DMS79 (cell line): Measurements from ENCODE around the gene RPL26.
"Not testable (repeated sequence)": the region's sequence is repeated elsewhere in the genome, so short reads cannot be mapped to it uniquely, and the experiment has no call there.

ENCODE experiments used
- DNase-seq: peaks from one replicate; lab custom pipeline; 2025; lab: John Stamatoyannopoulos, UW

The RPL26 gene

DNA sequence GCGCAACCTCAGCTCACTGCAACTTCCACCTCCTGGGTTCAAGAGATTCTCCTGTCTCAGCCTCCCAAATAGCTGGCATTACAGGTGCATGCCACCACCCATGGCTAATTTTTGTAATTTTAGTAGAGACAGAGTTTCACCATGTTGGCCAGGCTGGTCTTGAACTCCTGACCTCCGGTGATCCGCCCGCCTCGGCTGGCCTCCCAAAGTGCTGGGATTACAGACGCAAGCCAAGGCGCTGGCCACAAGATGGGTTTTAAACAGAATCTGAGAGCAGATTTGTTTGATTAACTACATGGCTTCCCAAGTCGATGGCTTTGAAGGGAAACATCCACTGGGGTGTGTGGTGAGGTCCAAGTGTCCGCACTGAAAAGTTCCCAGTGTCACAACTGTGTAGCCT lies 11.5 kb upstream of the RPL26 start:
- DNase-seq: not testable (repeated sequence)

DNA sequence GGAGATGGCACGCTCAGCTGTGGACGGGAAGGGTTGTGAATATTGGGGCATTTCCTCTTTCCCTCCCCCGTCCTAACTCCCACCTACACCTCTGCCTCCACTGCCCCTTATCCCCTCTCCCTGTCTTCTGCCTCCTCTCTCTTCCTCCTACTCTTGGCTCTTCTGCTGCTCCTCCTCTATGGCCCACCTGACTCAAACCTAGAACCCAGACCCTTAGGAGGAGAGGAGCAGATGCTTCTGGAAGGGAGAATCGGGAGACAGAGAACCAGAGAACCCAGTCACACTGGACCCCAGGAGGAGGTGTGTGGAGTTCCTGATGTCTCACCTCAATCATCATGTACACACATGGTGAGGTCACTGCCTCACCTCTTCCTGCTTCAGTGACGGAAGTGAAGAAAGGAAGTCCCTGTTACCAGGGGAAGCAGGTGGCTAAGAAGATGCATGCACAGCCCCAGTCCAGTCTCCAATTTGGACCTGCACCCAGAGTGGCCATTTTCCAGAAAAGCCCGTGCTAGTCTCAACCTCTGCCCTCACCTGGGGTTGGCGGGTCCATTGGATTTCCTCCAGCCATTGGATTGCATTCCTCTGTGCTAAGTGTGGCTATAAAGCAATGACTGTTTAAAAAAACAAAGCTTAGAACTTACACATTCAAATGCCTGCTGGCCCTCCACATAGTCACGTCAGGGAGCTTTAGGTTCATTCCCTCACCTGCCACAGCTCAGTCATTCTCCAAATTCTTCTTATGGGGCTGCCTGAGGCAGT lies 10.7 kb upstream of the RPL26 start:
- no peak for DNase-seq

DNA sequence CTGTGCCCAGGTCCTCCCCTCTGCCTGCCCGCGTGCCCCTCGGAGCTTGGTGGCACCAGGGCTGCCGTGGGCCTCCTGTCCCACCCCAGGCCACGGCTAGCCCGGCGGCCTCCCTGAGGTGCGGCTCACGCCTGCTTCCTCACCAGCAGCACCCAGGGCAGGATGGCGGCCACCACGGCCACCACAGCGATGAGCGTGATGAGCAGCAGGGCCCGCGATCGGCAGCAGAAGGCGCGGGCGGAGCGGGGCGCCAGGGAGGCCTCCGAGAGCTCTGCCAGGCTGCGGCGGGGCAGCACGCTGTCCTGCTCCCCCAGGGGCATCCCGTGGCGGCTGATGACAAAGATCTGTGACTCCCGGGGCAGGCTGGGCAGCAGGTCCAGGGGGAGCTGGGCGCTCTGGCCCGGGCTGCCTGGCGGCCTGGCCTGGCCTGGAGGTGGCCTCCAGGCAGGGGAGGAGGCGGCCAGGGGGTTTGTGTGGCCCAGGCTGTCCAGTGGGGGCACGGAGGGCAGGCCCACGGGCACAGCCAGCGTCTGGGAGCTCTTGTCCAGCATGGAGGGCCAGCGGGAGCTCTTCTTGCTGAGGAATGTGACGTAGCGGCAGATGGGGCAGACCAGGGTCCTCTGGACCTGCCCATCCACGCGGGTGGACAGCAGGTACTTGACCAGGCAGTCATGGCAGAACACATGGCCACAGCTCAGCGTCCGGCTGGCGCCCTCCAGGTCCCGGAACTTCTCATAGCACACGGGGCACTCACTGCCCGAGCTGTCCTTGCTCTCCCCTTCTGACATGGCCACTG lies 9.9 kb upstream of the RPL26 start:
- DNase-seq: no peak

DNA sequence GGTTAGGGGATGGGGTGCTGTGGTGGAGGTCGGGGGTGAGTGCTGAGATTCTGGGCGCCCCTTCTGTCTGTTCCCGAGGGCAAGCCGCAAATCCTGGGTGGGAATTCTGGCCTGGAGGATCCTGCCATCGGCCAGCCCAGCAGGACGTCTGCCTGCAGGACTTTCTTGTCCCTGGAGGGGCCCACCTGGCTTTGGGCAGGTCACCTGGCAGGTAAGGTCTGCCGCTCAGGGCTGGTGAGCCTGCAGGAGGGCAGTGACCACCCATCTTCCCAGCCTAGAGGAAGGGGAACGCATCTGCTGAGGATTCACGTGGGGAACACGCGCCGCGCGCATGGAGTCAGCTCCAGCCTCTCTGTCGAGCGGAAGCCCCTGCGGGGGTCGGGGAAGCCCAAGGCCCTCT lies 9.3 kb upstream of the RPL26 start:
- no peak for DNase-seq

DNA sequence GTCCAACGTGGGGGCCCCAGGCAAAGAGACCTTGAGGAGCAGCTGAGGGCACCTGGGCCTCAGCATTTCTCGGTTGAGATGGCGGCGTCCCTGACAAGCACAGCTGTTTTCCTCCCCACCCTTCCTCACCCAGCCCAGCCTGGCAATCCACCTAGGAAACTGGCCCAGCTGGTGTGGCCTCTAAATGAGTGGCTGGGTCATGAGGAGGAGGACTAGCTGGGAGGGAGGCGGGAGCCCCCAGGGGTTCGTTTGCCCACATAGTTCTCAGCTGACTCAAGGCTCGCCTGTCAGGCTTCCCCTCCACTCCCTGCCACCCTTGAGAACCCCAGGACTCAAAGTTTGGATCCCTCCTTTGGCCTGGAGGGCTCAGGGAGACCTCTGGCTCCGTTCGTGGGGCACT lies 8.7 kb upstream of the RPL26 start:
- no peak for DNase-seq

DNA sequence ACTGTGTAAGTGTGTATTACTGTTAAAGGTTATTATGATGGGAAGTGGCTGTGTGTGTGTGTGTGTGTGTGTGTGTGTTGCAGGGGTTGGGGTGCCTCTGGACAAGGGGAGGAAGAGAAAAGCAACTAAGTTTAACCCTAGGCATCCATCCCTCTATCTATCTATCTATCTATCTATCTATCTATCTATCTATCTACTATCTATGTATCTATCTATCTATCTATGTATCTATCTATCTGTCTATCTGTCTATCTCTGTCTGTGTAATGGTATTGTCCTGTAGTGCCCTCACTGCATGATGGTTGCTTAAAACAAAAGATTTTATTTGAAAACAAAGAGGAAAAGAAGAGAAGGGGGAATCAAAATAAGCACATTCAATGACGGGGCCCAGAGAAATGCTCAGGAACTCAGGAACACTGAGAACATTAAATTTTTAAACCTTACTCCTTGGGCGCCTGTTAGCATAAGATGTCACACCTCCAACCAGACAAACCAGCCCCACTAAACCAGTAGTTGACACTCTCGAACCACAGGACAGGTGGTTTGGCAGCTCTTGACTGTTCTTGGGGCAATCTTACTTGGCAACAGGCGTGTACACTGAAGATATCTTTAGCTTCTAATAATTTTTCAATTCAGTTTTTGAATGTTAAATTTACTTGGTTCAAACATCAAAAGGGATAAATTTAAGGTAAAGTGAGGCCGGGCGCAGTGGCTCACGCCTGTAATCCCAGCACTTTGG lies 5.1 kb upstream of the RPL26 start:
- DNase-seq: no peak

DNA sequence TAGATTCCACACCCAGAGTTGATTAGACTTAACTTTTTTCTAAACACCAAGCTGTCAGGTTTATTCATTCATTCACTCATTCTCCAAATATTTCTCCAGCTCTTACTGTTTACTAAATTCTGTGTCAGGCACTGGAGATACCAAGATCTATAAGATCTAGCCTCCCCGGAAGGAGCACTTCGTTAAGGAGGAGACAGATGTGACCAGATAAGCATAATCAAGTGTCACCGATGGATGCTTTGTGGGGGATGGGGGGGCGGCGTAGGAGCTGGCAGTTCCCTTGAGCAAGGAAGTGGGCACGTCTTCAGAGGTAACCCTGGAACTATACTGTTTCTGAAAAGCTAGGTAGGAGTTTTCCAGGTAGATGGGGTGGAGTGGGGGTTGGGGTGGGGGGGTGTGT lies 3.8 kb upstream of the RPL26 start:
- no peak for DNase-seq

DNA sequence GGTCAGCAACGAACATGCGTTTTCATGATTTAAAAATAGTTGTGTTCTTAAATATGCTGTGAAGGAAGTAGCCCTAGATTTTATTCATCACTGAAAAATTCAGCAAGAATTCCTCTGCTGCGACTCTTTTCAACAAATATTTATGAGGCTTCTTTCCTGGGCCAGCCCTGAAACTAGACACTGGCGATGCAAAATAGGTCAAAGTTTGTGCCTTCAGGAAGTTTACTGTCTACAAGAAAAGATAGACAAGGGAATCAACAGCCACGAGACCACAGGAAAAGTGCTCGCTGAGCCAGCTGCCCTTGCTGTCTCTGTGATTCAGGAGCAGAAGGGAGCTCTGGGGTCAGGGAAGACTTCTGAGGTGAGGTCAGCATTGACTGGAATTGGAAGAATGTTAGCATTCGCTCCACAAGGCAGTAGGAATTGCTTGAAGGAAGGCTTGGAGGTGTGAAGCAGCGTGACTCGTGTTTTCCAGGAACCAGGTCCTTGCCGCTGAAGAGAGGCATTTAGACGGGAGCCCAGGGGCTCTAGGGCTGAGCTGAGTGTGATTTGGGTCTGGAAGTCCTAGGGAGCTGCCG lies 1.9 kb upstream of the RPL26 start:
- no peak for DNase-seq

DNA sequence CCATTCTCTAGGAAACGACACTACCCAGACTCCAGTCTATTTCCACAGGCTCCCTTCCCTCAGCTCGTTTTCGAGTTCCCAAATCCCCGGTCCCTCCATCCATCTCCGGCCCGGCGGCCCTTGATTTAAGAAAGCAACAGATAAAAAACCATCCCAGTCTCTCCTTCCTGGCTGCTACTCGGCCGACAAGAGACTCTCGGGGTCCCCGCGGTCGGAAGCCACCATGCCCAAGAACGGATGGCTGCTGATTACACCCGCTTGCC lies 182 bp downstream of the RPL26 start:
- DNase-seq: no peak

DNA sequence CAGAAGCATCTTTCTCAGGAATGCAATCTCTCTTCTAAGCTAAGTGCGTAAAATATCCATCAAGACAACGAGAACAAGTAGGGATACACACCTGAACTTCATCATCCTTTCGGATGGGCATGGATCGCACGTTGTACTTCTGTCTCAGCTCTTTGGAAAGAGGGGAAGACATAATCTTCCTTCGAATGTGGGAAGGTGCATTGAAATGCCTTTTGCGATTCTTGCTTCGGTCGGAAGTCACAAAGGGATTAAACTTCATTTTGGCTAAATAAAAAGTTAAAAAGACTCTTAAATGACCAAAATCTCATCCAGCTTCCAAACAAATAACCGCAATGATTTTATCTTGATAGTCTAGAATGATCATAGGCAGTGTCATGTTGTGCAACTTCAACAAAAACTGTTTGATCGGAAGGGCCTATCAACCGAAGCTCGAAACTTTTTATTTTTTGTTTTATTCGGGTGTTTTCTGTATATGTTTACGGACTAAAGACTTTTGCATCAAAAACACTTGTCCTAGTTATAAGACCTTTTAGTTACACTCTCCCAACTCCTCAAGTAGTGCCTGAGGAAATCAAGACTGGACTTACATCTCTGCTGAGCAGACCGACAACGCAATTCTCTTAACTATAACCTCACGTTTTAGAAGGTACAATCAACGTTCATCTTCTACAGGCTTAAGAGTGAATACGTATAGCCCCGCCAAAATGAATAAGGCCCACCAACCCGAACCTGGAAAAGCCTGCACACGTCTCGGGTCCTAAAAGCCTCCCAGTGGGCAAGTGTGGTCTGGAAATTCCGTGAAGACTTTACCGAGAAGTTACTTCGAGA lies 727 bp downstream of the RPL26 start:
- no peak for DNase-seq

DNA sequence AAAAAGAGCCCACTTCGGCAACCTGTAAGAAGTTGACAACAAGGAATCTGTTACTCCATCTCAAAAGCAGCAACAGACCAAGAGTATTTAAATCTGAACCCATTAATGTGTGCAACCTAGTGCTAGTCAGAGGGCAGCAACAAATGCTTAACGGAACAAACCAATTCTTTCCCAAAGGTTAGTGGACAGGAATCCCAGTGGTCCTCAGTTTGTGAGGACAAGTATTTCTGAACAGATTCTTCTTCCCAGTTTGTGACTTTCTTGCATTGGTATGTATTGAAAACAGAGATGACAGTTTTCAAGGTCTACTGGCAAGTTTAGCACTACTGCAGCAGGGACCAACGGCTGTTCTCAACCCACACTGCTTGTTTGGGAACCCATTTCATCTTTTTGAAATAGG lies 2.9 kb downstream of the RPL26 start:
- DNase-seq: no peak

DNA sequence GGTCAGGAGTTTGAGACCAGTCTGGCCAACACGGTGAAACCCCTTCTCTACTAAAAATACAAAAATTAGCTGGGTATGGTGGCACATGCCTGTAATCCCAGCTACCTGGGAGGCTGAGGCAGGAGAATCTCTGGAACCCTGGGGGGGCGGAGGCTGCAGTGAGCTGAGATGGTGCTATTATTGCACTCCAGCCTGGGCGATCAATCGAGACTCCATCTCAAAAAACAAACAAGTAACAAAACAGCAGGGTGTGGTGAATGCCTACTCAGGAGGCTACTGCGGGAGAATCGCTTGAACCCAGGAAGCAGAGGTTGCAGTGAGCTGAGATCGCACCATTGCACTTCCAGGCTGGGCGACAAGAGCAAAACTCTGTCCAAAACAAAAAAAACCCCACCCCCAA lies 4.9 kb downstream of the RPL26 start:
- not testable (repeated sequence) for DNase-seq

DNA sequence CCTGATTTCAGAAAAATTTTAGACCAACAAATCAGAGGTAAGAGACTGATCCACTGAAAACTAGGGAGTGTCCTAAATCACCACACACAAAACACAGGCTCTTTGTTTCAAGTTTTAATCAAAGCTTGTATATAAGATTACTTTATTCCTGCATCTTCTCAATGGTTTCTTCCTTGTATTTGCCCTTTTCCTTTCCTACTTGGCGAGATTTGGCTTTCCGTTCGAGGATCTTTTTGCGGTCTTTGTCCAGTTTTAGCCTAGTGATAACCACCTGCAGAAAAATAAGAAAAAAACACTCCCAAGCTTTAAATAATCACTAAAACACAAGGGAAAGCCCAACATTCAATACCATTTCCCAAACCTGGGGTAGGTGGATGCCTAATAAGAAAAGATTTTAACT lies 5.6 kb downstream of the RPL26 start:
- DNase-seq: no peak

DNA sequence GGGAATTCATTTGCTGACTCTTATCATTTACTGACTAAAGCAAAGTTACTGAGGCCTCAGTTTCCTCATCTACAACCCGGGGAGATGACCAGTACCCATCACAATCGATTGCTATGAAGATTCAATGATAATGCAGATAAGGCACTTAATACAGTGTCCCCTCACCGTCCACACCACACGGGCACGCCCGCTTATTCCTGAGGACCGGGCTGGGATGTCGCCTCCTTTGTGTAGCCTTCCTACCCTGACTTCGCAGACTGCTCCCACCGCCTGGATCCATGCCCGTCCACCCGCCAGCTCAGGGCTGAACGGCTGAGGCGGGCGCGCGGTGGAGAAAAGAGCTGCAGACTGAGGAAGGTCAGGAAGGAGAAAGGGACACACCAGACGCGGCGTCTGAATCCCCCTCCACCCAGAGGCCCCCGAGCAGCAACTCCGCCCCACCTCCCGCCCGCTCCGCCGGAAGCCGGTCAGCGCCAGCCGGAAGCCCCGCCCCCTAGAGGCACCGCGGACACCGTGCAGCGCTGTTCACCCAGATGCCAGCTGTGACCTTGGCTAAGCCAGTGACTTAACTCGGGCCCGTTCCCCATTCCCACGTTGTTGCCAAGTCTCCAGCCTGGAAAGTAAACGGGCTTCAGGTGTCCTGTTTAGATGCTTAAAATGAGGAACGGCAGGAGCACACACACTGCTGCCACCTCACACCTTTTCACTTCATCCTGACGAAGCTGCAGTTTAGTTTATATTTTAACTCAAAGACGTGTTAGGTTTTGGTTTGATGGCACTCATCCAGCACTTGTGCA lies 6.5 kb downstream of the RPL26 start, which contains the start of gene KRABD2:
Gene KRABD2, minus strand, starts transcription at position 434 of the 797 bp plus-strand sequence.
- DNase-seq: peak; percentile 63

DNA sequence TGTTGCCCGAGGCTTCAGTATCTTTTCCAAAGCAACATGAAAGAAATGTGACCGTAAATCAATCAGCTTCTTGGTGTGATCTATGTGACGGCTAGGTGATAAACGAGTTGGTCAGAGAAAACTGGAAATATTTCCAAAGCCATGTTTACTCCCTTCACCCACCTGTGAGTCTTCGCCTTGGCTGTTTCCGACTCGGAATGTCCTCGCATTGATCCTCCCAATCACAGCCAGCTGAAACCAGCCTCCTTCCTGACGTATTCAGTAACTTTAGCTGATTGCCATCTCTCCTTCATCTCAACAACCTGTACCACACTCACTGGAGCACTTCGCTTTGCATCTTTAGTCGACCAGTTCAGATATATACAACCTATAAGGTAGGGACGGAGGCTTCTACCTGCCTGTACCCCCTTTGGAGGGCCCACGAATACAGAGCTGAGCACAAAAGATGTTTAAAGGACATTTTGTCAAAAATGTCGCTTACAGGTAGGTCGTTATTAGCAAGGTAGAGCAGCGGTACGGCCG lies 7.2 kb downstream of the RPL26 start:
- DNase-seq: peak; percentile 11

DNA sequence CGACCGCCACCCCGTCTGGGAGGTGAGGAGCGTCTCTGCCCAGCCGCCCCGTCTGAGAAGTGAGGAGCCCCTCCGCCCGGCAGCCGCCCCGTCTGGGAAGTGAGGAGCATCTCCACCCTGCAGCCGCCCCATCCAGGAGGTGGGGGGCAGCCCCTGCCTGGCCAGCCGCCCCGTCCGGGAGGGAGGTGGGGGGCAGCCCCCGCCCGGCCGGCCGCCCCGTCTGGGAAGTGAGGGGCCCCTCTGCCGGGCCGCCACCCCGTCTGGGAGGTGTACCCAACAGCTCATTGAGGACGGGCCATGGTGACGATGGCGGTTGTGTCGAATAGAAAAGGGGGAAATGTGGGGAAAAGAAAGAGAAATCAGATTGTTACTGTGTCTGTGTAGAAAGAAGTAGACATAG lies 9.1 kb downstream of the RPL26 start:
- DNase-seq: not testable (repeated sequence)

DNA sequence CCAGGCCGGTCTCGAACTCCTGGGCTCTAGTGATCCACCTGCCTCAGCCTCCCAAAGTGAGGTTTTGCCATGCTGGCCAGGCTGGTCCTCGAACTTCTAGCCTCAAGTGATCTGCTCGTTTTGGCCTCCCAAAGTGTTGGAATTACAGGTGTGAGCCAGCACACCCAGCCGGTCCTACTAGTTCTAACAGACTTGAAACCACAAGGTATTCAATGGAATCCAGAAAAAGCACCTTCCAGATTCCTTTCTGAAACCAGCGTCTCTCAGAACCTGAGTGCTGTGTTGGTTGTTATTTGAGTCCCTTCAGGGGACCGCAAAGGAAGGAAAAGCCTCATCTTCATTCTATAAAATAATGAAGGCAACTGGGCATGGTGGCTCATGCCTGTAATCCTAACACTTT lies 10.6 kb downstream of the RPL26 start:
- no peak for DNase-seq

DNA sequence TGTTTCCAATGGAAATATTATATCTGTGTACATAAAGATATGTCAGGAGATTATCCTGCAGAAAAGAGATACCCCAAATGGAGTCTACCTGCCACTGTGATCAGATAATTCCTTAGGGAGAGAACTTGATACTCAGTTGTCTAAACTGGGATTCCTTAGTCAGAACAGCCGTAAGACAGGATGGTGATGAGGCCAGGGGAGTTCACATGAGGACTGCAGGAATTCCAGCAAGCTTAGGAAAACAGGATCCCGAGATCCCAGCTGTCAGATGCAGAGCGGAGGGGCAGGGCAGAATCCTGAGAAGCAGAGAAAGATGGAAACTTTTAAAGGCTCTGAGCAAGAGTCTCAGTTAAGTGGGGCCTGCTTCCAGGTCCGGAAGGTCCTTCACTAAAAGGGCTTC lies 11.2 kb downstream of the RPL26 start:
- DNase-seq: no peak

DNA sequence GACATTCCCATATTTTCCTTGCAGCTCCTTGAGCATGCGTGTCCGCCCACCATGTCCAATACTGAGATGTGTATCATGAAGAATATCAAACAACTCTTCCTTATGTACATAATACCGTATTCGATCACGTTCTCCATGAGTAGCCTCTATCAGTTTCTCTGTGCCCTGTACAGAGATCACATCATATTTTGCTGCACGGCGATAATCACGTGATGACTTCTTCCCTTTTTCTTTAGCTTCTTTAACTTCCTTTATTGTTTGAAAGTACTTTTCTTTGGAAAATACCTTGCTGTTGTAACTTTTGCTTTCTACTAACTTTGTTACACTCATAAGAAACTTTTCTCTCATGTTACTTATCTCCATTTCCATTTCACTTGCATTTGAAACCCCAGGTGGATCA lies 13.0 kb downstream of the RPL26 start:
- no peak for DNase-seq

DNA sequence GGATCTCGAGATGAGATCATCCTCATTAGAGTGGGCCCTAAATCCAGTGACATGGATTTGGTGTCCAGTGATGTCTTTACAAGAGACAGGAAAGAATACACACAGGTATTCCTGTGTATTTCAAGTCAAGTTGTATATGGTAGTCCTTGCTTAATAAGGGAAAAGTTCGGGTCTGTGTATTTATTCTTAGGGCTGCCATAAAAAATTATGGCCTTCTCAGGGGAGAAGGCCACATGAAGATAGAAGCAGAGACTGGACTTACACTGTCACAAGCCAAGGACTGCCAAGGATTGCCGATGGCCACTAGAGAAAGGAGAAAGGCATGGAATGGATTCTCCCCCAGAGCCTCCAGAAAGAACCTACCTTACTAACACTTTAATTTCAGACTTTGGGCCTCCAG lies 14.8 kb downstream of the RPL26 start:
- no peak for DNase-seq

DNA sequence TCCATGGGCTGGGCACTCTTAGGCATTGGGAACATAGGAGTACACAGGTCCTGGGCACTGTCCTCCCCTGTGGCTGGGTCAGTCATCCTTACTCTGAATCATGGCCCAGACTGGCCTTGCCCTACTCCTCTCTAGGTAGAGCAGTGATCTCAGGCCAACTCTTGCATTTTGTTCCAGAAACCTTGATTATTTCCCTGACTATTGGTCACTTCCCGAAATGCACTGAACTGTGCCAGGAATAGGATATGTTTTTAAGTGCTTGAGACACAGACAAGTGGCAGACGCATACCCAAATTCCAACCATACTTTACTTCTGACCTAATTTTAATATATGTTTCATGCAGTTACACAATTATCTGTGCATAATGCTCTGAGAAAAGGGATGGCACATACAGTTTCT lies 16.8 kb downstream of the RPL26 start:
- no peak for DNase-seq
